MCF 10A (cell line): Measurements from ENCODE around the gene TMA16. TPM values are rescaled to one million over a fixed set of nuclear protein-coding genes. Genes with fewer than 3 reads are reported as not detected.

ENCODE experiments used
- BruUV-seq: library from RNA; stranded (reverse); fragments of 400-500 nt; replicated peaks from 2 replicates; lab custom pipeline; 2021; lab: Mats Ljungman, UMichigan
- CTCF ChIA-PET: fragments of 300-600 bp; sonication (Branson Sonifier 250); formaldehyde crosslinking; extraction: SDS; loops from one replicate; lab custom pipeline; 2021; ENCODE audit warnings: antibody characterized with exemption, inconsistent platforms; lab: Yijun Ruan, JAX
- POLR2A ChIA-PET: fragments of 300-600, 350-650 bp; sonication (Branson Sonifier 250); formaldehyde crosslinking; extraction: SDS; loops from one replicate; lab custom pipeline; 2020; ENCODE audit warnings: antibody characterized with exemption, inconsistent platforms; lab: Yijun Ruan, JAX
- DNase-seq: peaks from one replicate; pipeline ENCODE4 v3.0.0-alpha.2; 2018; ENCODE audit not compliant: unreplicated experiment
- H3K27ac Mint-ChIP-seq: one replicate; pipeline ENCODE4 v1.8.0; 2022; ENCODE audit warnings: mild to moderate bottlenecking, low read depth, mixed read lengths; ENCODE audit not compliant: unreplicated experiment
- H3K27me3 Mint-ChIP-seq: one replicate; pipeline ENCODE4 v1.8.0; 2022; ENCODE audit warnings: mixed read lengths; ENCODE audit not compliant: insufficient read depth, unreplicated experiment
- H3K36me3 Mint-ChIP-seq: one replicate; pipeline ENCODE4 v1.8.0; 2022; ENCODE audit warnings: mild to moderate bottlenecking, moderate library complexity, mixed read lengths; ENCODE audit not compliant: insufficient read depth, unreplicated experiment
- H3K4me1 Mint-ChIP-seq: one replicate; pipeline ENCODE4 v1.8.0; 2022; ENCODE audit warnings: mixed read lengths; ENCODE audit not compliant: insufficient read depth, unreplicated experiment
- H3K4me3 Mint-ChIP-seq: one replicate; pipeline ENCODE4 v1.8.0; 2022; ENCODE audit warnings: mild to moderate bottlenecking, moderate library complexity, mixed read lengths; ENCODE audit not compliant: unreplicated experiment
- H3K9me3 Mint-ChIP-seq: one replicate; pipeline ENCODE4 v1.8.0; 2022; ENCODE audit warnings: mixed read lengths; ENCODE audit not compliant: unreplicated experiment
- CTCF ChIP-seq: fragments of 200-600 bp; IDR thresholded peaks from one replicate; pipeline ENCODE4 v1.8.0; 2022; ENCODE audit warnings: antibody characterized with exemption, mild to moderate bottlenecking; ENCODE audit not compliant: unreplicated experiment
- intact Hi-C: fragments of 100-400 bp; cut with micrococcal nuclease; formaldehyde crosslinking; loops from 2 replicates; pipeline ENCODE4 v1.14.1; 2022
- total RNA-seq: library from RNA; stranded (reverse); gene quantifications from 2 replicates; pipeline ENCODE4 v1.2.3, GENCODE V29; 2022

The TMA16 gene
- total RNA-seq, 1 experiment from 2014 or later = 53.9 TPM

GRCh38 chr4:163540977-163541376 lies 46.5 kb downstream of the TMA16 start:
- POLR2A ChIA-PET = interaction anchor here (0.8 to 1.5 kb wide), 3 partner anchors 9 to 1043 kb away, joined by 3 to 4 read pairs (median 3); partner anchors contain the start of gene TMA16
- TF ChIP-seq CTCF = no peak
- no peaks in the 10 kb centered on the region for H3K27me3 Mint-ChIP-seq
- H3K4me3 Mint-ChIP-seq = no peak overlapping the region
- H3K27ac Mint-ChIP-seq = no peak overlapping the region
- intact Hi-C loops = loop anchor here (5.0 to 10.0 kb wide), 3 partner anchors 44 to 426 kb away; partner anchors contain the start of gene NAF1
- H3K9me3 Mint-ChIP-seq = no peaks in the 10 kb centered on the region
- H3K36me3 Mint-ChIP-seq = no peaks in the 10 kb centered on the region
- DNase-seq = peak; percentile 62
- peaks cover 5% of the 10 kb centered on the region for H3K4me1 Mint-ChIP-seq
- BruUV-seq = no TSS peak
- CTCF ChIA-PET = interaction anchor here (0.6 to 3.5 kb wide), 7 partner anchors 9 to 1049 kb away, joined by 3 to 26 read pairs (median 4); no protein-coding TSS in a partner anchor

- Mint-ChIP-seq H3K27ac (no peak overlapping the region), H3K4me1 (peaks cover 5% of the 10 kb centered on the region), H3K4me3 (no peak overlapping the region), H3K9me3 (no peaks in the 10 kb centered on the region), H3K27me3 (no peaks in the 10 kb centered on the region), H3K36me3 (no peaks in the 10 kb centered on the region)
- peak; percentile 24 for DNase-seq
- intact Hi-C loops = loop anchor here (5.0 to 10.0 kb wide), 3 partner anchors 45 to 427 kb away; partner anchors contain the start of gene NAF1
- ChIA-PET CTCF (interaction anchor here (1.4 to 1.9 kb wide), 4 partner anchors 9 to 1044 kb away, joined by 5 to 6 read pairs (median 6); no protein-coding TSS in a partner anchor), POLR2A (interaction anchor here (0.6 to 1.0 kb wide), 3 partner anchors 77 to 609 kb away, joined by 3 read pairs; no protein-coding TSS in a partner anchor)
- no TSS peak for BruUV-seq
- no peak for TF ChIP-seq CTCF
These were observed 47.8 kb downstream of the TMA16 start for GRCh38 chr4:163542275-163542674.

- H3K9me3 Mint-ChIP-seq = no peaks in the 10 kb centered on the region
- no peak overlapping the region for H3K27ac Mint-ChIP-seq
- TF ChIP-seq CTCF = peak; percentile 80
- DNase-seq = peak; percentile 63
- H3K4me1 Mint-ChIP-seq = peaks cover 5% of the 10 kb centered on the region
- no TSS peak for BruUV-seq
- no peaks in the 10 kb centered on the region for H3K36me3 Mint-ChIP-seq
- intact Hi-C loops = loop anchor here (1.0 to 10.0 kb wide), 5 partner anchors 47 to 1047 kb away; partner anchors contain the start of genes NAF1 and NPY1R
- ChIA-PET POLR2A (no interaction called here), CTCF (interaction anchor here (0.6 to 7.1 kb wide), 9 partner anchors 8 to 1347 kb away, joined by 3 to 54 read pairs (median 4); partner anchors contain the start of gene NPY1R)
- H3K27me3 Mint-ChIP-seq = no peaks in the 10 kb centered on the region
- H3K4me3 Mint-ChIP-seq = no peak overlapping the region
These were observed 50.0 kb downstream of the TMA16 start for GRCh38 chr4:163544407-163545038.
